Lower lobe of right lung (tissue), 2 donors: ENCODE measurements around the gene MCM3AP. TPM values are rescaled to one million over a fixed set of nuclear protein-coding genes. Genes with fewer than 3 reads are reported as not detected.

ENCODE experiments used
- ATAC-seq, 2 donors: fragments of 200-7000 bp; cut with Tn5 transposase; one replicate each; pipeline ENCODE4 v1.9.1; 2020 to 2022; ENCODE audit warnings: mild to moderate bottlenecking in 2 of 2, moderate library complexity in 2 of 2
- DNase-seq: peaks from one replicate; pipeline ENCODE4 v3.0.0-alpha.2; 2020
- H3K27ac ChIP-seq: fragments of 200-600 bp; one replicate; pipeline ENCODE4 v1.8.0; 2022
- H3K27me3 ChIP-seq: fragments of 200-600 bp; one replicate; pipeline ENCODE4 v1.8.0; 2022; ENCODE audit warnings: low read depth
- H3K36me3 ChIP-seq: fragments of 200-600 bp; one replicate; pipeline ENCODE4 v1.8.0; 2022; ENCODE audit warnings: mild to moderate bottlenecking
- H3K4me1 ChIP-seq: fragments of 200-600 bp; one replicate; pipeline ENCODE4 v1.8.0; 2022
- H3K4me3 ChIP-seq: fragments of 200-600 bp; one replicate; pipeline ENCODE4 v1.8.0; 2022; ENCODE audit warnings: mild to moderate bottlenecking
- H3K9me3 ChIP-seq: fragments of 200-600 bp; one replicate; pipeline ENCODE4 v1.8.0; 2022
- CTCF ChIP-seq: fragments of 200-600 bp; IDR thresholded peaks from one replicate; pipeline ENCODE4 v1.8.0; 2022; ENCODE audit warnings: antibody characterized with exemption, mild to moderate bottlenecking
- intact Hi-C: fragments of 100-400 bp; cut with DNase I; formaldehyde crosslinking; loops from one replicate; pipeline ENCODE4 v1.11.0; 2022
- total RNA-seq: library from RNA; stranded (reverse); fragmentation: NEBNext Ultra II Directional; extraction: Animal tissue kit (Norgen Biotek cat#: 25700); gene quantifications from one replicate; pipeline ENCODE4 v1.2.1, GENCODE V29; 2021
- donor health status: DM: no; HTN: yes; CAD: no; lungs with severe emphysema.

The MCM3AP gene
- total RNA-seq, 1 donor from 2014 or later = 96.2 TPM

GRCh38 chr21:46284077-46284644 lies 1.2 kb downstream of the MCM3AP start:
- Histone ChIP-seq H3K4me3 (peak overlapping the region; percentile 4), H3K36me3 (peaks cover 52% of the 10 kb centered on the region), H3K27me3 (no peaks in the 10 kb centered on the region), H3K4me1 (peaks cover 67% of the 10 kb centered on the region), H3K27ac (peak overlapping the region; percentile 97), H3K9me3 (no peaks in the 10 kb centered on the region)
- TF ChIP-seq CTCF = no peak
- DNase-seq (no peak), ATAC-seq (no peak)
- intact Hi-C loops = no loop called here

GRCh38 chr21:46274797-46275390 lies 10.5 kb downstream of the MCM3AP start:
- no peaks in the 10 kb centered on the region for H3K4me1 ChIP-seq
- no peak for TF ChIP-seq CTCF
- no peaks in the 10 kb centered on the region for H3K9me3 ChIP-seq
- no peak overlapping the region for H3K4me3 ChIP-seq
- no peak overlapping the region for H3K27ac ChIP-seq
- no peak for ATAC-seq
- H3K27me3 ChIP-seq = no peaks in the 10 kb centered on the region
- intact Hi-C loops = no loop called here
- DNase-seq = no peak
- H3K36me3 ChIP-seq = peaks cover 100% of the 10 kb centered on the region

- no peaks in the 10 kb centered on the region for H3K9me3 ChIP-seq
Measured at GRCh38 chr21:46273341-46273740, 12.1 kb downstream of the MCM3AP start.

GRCh38 chr21:46269466-46269865 lies 15.9 kb downstream of the MCM3AP start:
- no peaks in the 10 kb centered on the region for H3K4me1 ChIP-seq
- TF ChIP-seq CTCF = no peak
- no peak for ATAC-seq
- H3K9me3 ChIP-seq = no peaks in the 10 kb centered on the region
- no peaks in the 10 kb centered on the region for H3K27me3 ChIP-seq
- no peak for DNase-seq
- peaks cover 100% of the 10 kb centered on the region for H3K36me3 ChIP-seq
- intact Hi-C loops = no loop called here
- H3K27ac ChIP-seq = no peak overlapping the region
- no peak overlapping the region for H3K4me3 ChIP-seq

More at GRCh38 chr21:46273341-46273740, 12.1 kb downstream of the MCM3AP start:
- H3K27me3 ChIP-seq = no peaks in the 10 kb centered on the region
- intact Hi-C loops = no loop called here
- H3K4me1 ChIP-seq = no peaks in the 10 kb centered on the region
- H3K4me3 ChIP-seq = no peak overlapping the region
- ATAC-seq (no peak), DNase-seq (no peak)
- peaks cover 100% of the 10 kb centered on the region for H3K36me3 ChIP-seq
- TF ChIP-seq CTCF = no peak
- H3K27ac ChIP-seq = no peak overlapping the region

- ATAC-seq (no peak), DNase-seq (no peak)
- peaks cover 100% of the 10 kb centered on the region for H3K36me3 ChIP-seq
- H3K4me3 ChIP-seq = no peak overlapping the region
- no peaks in the 10 kb centered on the region for H3K27me3 ChIP-seq
- TF ChIP-seq CTCF = no peak
- intact Hi-C loops = no loop called here
- H3K4me1 ChIP-seq = no peaks in the 10 kb centered on the region
- H3K9me3 ChIP-seq = no peaks in the 10 kb centered on the region
- H3K27ac ChIP-seq = no peak overlapping the region
Measured at GRCh38 chr21:46268371-46268770, 17.0 kb downstream of the MCM3AP start.
